SKM-1 treated with dmso at 0.1 percent for 144 hours (cell line): ENCODE results near the gene HPCAL4.

Experiments used
- DNase-seq: peaks from one replicate; lab custom pipeline; 2025; ENCODE audit not compliant: unreplicated experiment; lab: John Stamatoyannopoulos, UW

Gene HPCAL4

GRCh38 chr1:39691383-39692151, at the start of gene HPCAL4:
Gene HPCAL4, minus strand, starts transcription at chr1:39691433. Its CDS starts 6,830 bp downstream, at chr1:39684603.
- no peak for DNase-seq

GRCh38 chr1:39738622-39739366, 47.6 kb upstream of the HPCAL4 start, which contains the start of gene PPIE:
Gene PPIE, plus strand, starts transcription at chr1:39738882. Its CDS starts 19 bp downstream, at chr1:39738901.
- peak; percentile 90 for DNase-seq

GRCh38 chr1:39737546-39738169, 46.4 kb upstream of the HPCAL4 start:
- DNase-seq = no peak

- DNase-seq = no peak
These were observed 44.5 kb upstream of the HPCAL4 start for GRCh38 chr1:39735731-39736130.

GRCh38 chr1:39733161-39733560, 41.9 kb upstream of the HPCAL4 start:
- DNase-seq = no peak

- no peak for DNase-seq
These were observed 41.5 kb upstream of the HPCAL4 start for GRCh38 chr1:39732730-39733129.

- no peak for DNase-seq
These were observed 38.6 kb upstream of the HPCAL4 start for GRCh38 chr1:39729842-39730241.

GRCh38 chr1:39729030-39729429, 37.8 kb upstream of the HPCAL4 start:
- no peak for DNase-seq

- DNase-seq = no peak
These were observed 36.7 kb upstream of the HPCAL4 start for GRCh38 chr1:39727932-39728317.

- no peak for DNase-seq
These were observed 36.1 kb upstream of the HPCAL4 start for GRCh38 chr1:39727221-39727931.

- no peak for DNase-seq
These were observed 35.4 kb upstream of the HPCAL4 start for GRCh38 chr1:39726600-39726999.

- no peak for DNase-seq
These were observed 31.3 kb upstream of the HPCAL4 start for GRCh38 chr1:39722495-39722894.

- no peak for DNase-seq
These were observed 30.4 kb upstream of the HPCAL4 start for GRCh38 chr1:39721664-39722063.

GRCh38 chr1:39720094-39720999, 29.1 kb upstream of the HPCAL4 start:
- DNase-seq = peak; percentile 67

- no peak for DNase-seq
These were observed 26.6 kb upstream of the HPCAL4 start for GRCh38 chr1:39717809-39718208.

- no peak for DNase-seq
These were observed 22.3 kb upstream of the HPCAL4 start for GRCh38 chr1:39713557-39713956.

GRCh38 chr1:39711966-39712340, 20.7 kb upstream of the HPCAL4 start:
- DNase-seq = no peak

- DNase-seq = no peak
These were observed 20.1 kb upstream of the HPCAL4 start for GRCh38 chr1:39711104-39711965.

GRCh38 chr1:39707506-39707905, 16.3 kb upstream of the HPCAL4 start:
- no peak for DNase-seq
